Measurements from ENCODE around the gene SLC28A1. TPM values are rescaled to one million over a fixed set of nuclear protein-coding genes. Genes with fewer than 3 reads are reported as not detected.

Gene SLC28A1
- total and polyA plus RNA-seq, 4 donors: 0.09 to 39.7 (median 18.3) TPM

DNA sequence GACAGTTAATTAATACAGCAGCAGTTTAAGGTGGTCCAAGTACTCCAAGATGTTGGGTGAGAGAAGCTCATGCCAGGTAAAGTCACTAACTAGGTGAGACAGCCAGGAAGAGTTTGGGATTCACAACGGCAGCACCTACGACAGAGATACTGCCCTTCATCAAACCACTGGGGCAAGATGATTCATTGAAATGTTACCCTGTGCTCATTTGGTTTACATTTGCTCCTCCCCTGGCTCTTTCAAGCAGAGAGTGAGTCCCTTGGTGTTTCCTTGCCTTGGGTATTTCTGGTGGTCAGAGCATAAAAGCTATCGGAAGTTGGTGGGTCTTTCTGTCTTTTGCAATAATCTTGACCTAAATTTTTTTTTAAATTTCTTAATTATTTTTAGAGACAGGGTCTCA, 77.2 kb downstream of the SLC28A1 start:
- Histone ChIP-seq H3K4me1 (ENCODE audit: control insufficient read depth in 4 of 4, insufficient read depth in 4 of 4, low read length in 3 of 4) (peaks cover 0 to 2% (median 0%) of the 10 kb centered on the region in 4 donors), H3K9ac (ENCODE audit: low read depth in 1 of 2, low read length in 2 of 2) (no peak overlapping the region), H3K9me3 (ENCODE audit: control insufficient read depth in 4 of 4, low read length in 3 of 4) (no peaks in the 10 kb centered on the region), H3K4me3 (ENCODE audit: low read depth in 1 of 3, low read length in 3 of 3) (no peak overlapping the region), H3K27me3 (ENCODE audit: control insufficient read depth in 4 of 4, insufficient read depth in 4 of 4, low read length in 3 of 4) (no peaks in the 10 kb centered on the region), H3K36me3 (ENCODE audit: control insufficient read depth in 4 of 4, insufficient read depth in 3 of 4, low read depth in 1 of 4, low read length in 3 of 4) (peaks cover 0 to 25% (median 10%) of the 10 kb centered on the region in 4 donors), H3K27ac (ENCODE audit: low read depth in 1 of 2, low read length in 2 of 2) (no peak overlapping the region)
- no peak for DNase-seq (ENCODE audit: low spot score)
- TF ChIP-seq EGR1 (IDR thresholded peaks at IDR 0.05; ENCODE audit: low read depth in 2 of 2) (no peak), FOXA2 (IDR thresholded peaks at IDR 0.05) (no peak), NR2F2 (IDR thresholded peaks at IDR 0.05) (no peak)
- WGBS: 94% methylated on average over 3 of the region's 3 CpGs

DNA sequence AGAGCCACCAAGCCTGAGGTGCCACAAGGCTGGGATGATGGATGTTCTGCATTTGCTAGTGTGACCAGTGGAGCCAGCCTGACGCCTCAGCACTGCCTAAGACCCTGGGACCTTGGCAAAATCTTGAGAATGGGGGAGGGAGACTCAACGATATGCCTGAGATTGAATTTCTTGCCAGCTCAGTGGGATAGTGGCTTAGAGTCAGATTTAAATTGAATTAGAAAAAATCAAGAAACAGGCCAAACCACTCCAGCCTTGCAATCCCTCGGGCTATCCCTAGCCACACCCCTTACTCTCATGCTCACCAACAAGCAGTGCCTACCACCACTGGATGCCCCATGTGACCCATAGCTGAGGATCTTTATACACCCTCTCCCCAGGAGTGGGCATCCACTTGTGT, 78.5 kb downstream of the SLC28A1 start:
- TF ChIP-seq GABPA (IDR thresholded peaks at IDR 0.05 in 1 of 2, conservative IDR thresholded peaks at IDR 0.05 in 1 of 2) (no peak), RAD21 (IDR thresholded peaks at IDR 0.05) (no peak), FOXA1 (IDR thresholded peaks at IDR 0.05) (no peak), JUND (IDR thresholded peaks at IDR 0.05) (no peak), TAF1 (conservative IDR thresholded peaks at IDR 0.05) (no peak), SP1 (IDR thresholded peaks at IDR 0.05) (no peak), RXRA (IDR thresholded peaks at IDR 0.05) (no peak), EGR1 (IDR thresholded peaks at IDR 0.05; ENCODE audit: low read depth in 2 of 2) (no peak), FOXA2 (IDR thresholded peaks at IDR 0.05) (no peak), NR2F2 (IDR thresholded peaks at IDR 0.05) (no peak), HNF4A (conservative IDR thresholded peaks at IDR 0.05) (no peak), HNF4G (IDR thresholded peaks at IDR 0.05) (no peak), YY1 (IDR thresholded peaks at IDR 0.05) (no peak)
- TF ChIP-seq, protein P1, sequence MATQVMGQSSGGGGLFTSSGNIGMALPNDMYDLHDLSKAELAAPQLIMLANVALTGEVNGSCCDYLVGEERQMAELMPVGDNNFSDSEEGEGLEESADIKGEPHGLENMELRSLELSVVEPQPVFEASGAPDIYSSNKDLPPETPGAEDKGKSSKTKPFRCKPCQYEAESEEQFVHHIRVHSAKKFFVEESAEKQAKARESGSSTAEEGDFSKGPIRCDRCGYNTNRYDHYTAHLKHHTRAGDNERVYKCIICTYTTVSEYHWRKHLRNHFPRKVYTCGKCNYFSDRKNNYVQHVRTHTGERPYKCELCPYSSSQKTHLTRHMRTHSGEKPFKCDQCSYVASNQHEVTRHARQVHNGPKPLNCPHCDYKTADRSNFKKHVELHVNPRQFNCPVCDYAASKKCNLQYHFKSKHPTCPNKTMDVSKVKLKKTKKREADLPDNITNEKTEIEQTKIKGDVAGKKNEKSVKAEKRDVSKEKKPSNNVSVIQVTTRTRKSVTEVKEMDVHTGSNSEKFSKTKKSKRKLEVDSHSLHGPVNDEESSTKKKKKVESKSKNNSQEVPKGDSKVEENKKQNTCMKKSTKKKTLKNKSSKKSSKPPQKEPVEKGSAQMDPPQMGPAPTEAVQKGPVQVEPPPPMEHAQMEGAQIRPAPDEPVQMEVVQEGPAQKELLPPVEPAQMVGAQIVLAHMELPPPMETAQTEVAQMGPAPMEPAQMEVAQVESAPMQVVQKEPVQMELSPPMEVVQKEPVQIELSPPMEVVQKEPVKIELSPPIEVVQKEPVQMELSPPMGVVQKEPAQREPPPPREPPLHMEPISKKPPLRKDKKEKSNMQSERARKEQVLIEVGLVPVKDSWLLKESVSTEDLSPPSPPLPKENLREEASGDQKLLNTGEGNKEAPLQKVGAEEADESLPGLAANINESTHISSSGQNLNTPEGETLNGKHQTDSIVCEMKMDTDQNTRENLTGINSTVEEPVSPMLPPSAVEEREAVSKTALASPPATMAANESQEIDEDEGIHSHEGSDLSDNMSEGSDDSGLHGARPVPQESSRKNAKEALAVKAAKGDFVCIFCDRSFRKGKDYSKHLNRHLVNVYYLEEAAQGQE (IDR thresholded peaks at IDR 0.05): no peak
- TF ChIP-seq, protein P2, sequence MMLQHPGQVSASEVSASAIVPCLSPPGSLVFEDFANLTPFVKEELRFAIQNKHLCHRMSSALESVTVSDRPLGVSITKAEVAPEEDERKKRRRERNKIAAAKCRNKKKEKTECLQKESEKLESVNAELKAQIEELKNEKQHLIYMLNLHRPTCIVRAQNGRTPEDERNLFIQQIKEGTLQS (IDR thresholded peaks at IDR 0.05): no peak
- TF ChIP-seq, protein P3, sequence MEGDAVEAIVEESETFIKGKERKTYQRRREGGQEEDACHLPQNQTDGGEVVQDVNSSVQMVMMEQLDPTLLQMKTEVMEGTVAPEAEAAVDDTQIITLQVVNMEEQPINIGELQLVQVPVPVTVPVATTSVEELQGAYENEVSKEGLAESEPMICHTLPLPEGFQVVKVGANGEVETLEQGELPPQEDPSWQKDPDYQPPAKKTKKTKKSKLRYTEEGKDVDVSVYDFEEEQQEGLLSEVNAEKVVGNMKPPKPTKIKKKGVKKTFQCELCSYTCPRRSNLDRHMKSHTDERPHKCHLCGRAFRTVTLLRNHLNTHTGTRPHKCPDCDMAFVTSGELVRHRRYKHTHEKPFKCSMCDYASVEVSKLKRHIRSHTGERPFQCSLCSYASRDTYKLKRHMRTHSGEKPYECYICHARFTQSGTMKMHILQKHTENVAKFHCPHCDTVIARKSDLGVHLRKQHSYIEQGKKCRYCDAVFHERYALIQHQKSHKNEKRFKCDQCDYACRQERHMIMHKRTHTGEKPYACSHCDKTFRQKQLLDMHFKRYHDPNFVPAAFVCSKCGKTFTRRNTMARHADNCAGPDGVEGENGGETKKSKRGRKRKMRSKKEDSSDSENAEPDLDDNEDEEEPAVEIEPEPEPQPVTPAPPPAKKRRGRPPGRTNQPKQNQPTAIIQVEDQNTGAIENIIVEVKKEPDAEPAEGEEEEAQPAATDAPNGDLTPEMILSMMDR (IDR thresholded peaks at IDR 0.05; ENCODE audit: low read depth, low read length, missing input control): no peak
- TF ChIP-seq, protein P4, sequence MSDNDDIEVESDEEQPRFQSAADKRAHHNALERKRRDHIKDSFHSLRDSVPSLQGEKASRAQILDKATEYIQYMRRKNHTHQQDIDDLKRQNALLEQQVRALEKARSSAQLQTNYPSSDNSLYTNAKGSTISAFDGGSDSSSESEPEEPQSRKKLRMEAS (IDR thresholded peaks at IDR 0.05): no peak
- TF ChIP-seq, protein P5, sequence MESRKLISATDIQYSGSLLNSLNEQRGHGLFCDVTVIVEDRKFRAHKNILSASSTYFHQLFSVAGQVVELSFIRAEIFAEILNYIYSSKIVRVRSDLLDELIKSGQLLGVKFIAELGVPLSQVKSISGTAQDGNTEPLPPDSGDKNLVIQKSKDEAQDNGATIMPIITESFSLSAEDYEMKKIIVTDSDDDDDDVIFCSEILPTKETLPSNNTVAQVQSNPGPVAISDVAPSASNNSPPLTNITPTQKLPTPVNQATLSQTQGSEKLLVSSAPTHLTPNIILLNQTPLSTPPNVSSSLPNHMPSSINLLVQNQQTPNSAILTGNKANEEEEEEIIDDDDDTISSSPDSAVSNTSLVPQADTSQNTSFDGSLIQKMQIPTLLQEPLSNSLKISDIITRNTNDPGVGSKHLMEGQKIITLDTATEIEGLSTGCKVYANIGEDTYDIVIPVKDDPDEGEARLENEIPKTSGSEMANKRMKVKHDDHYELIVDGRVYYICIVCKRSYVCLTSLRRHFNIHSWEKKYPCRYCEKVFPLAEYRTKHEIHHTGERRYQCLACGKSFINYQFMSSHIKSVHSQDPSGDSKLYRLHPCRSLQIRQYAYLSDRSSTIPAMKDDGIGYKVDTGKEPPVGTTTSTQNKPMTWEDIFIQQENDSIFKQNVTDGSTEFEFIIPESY (IDR thresholded peaks at IDR 0.05): no peak
- WGBS: 85% methylated on average over 3 of the region's 3 CpGs
- H3K4me3 ChIP-seq (ENCODE audit: low read depth in 1 of 3, low read length in 3 of 3): no peak overlapping the region
- H3K27ac ChIP-seq (ENCODE audit: low read depth in 1 of 2, low read length in 2 of 2): no peak overlapping the region
- H3K4me1 ChIP-seq (ENCODE audit: control insufficient read depth in 4 of 4, insufficient read depth in 4 of 4, low read length in 3 of 4): peaks cover 0 to 2% (median 0%) of the 10 kb centered on the region in 4 donors
- DNase-seq (ENCODE audit: low spot score): no peak
- H3K9me3 ChIP-seq (ENCODE audit: control insufficient read depth in 4 of 4, low read length in 3 of 4): no peaks in the 10 kb centered on the region
- H3K9ac ChIP-seq (ENCODE audit: low read depth in 1 of 2, low read length in 2 of 2): no peak overlapping the region
- H3K27me3 ChIP-seq (ENCODE audit: control insufficient read depth in 4 of 4, insufficient read depth in 4 of 4, low read length in 3 of 4): no peaks in the 10 kb centered on the region
- H3K36me3 ChIP-seq (ENCODE audit: control insufficient read depth in 4 of 4, insufficient read depth in 3 of 4, low read depth in 1 of 4, low read length in 3 of 4): peaks cover 0 to 25% (median 10%) of the 10 kb centered on the region in 4 donors
